NCI-H2107 (cell line): Measurements from ENCODE around the gene ST3GAL3.

ENCODE experiments used
- DNase-seq: peaks from one replicate; lab custom pipeline; 2025; lab: John Stamatoyannopoulos, UW

Gene ST3GAL3

GRCh38 chr1:43965316-43965715, 258.0 kb downstream of the ST3GAL3 start:
- DNase-seq = no peak

GRCh38 chr1:43968348-43968948, 261.1 kb downstream of the ST3GAL3 start:
- DNase-seq = no peak

- no peak for DNase-seq
Measured at GRCh38 chr1:43969416-43969745, 262.0 kb downstream of the ST3GAL3 start.

- DNase-seq = peak; percentile 96
Measured at GRCh38 chr1:43969746-43970466, 262.6 kb downstream of the ST3GAL3 start, which contains the start of gene DPH2. Gene DPH2 (plus strand): TSS chr1:43970010. CDS start chr1:43970176, 166 bp downstream.

GRCh38 chr1:43970502-43970901, 263.2 kb downstream of the ST3GAL3 start:
- no peak for DNase-seq

GRCh38 chr1:43970911-43971310, 263.6 kb downstream of the ST3GAL3 start:
- no peak for DNase-seq

GRCh38 chr1:43971336-43971980, 264.1 kb downstream of the ST3GAL3 start:
- DNase-seq = no peak

- no peak for DNase-seq
Measured at GRCh38 chr1:43973981-43974442, 266.7 kb downstream of the ST3GAL3 start.

- DNase-seq = peak; percentile 98
Measured at GRCh38 chr1:43974443-43975248, 267.3 kb downstream of the ST3GAL3 start, which contains the start of gene ATP6V0B. Gene ATP6V0B (plus strand): TSS chr1:43974960. CDS start chr1:43975041, 81 bp downstream.

GRCh38 chr1:43975249-43975961, 268.1 kb downstream of the ST3GAL3 start:
- DNase-seq = peak; percentile 27

- no peak for DNase-seq
Measured at GRCh38 chr1:43976045-43976444, 268.7 kb downstream of the ST3GAL3 start.

- DNase-seq = no peak
Measured at GRCh38 chr1:43976890-43977289, 269.6 kb downstream of the ST3GAL3 start.

GRCh38 chr1:43977376-43978263, 270.3 kb downstream of the ST3GAL3 start:
- no peak for DNase-seq

- DNase-seq = no peak
Measured at GRCh38 chr1:43978264-43978550, 270.9 kb downstream of the ST3GAL3 start.

- DNase-seq = no peak
Measured at GRCh38 chr1:43978551-43979260, 271.4 kb downstream of the ST3GAL3 start, which contains the start of gene B4GALT2. Gene B4GALT2 (plus strand): TSS chr1:43979210. CDS start chr1:43981161, 1,951 bp downstream.

- no peak for DNase-seq
Measured at GRCh38 chr1:43979261-43979527, 271.9 kb downstream of the ST3GAL3 start.

GRCh38 chr1:43979528-43980254, 272.4 kb downstream of the ST3GAL3 start:
- no peak for DNase-seq

- DNase-seq = no peak
Measured at GRCh38 chr1:43980255-43981134, 273.2 kb downstream of the ST3GAL3 start.
